ENCODE measurements around the gene HOXD4.
A peak's percentile ranks its signal among the peaks of the same experiment; 100 is the strongest.

Gene HOXD4

GRCh38 chr2:176104316-176105077 is 46.9 kb upstream of the HOXD4 start:
- peak overlapping the region; percentile 69 to 86 (median 82) for H3K4me3 Mint-ChIP-seq
- no peaks in the 10 kb centered on the region for H3K9me3 Mint-ChIP-seq
- H3K27ac Mint-ChIP-seq = peak overlapping the region in 2 of 3 experiments; percentile 7 to 94
- H3K4me1 Mint-ChIP-seq = peaks cover 31% of the 10 kb centered on the region
- H3K27me3 Mint-ChIP-seq (ENCODE audit: low read depth) = peaks cover 96% of the 10 kb centered on the region
- H3K36me3 Mint-ChIP-seq (ENCODE audit: low read depth) = peaks cover 11% of the 10 kb centered on the region
- TF ChIP-seq CTCF (IDR thresholded peaks at IDR 0.05; ENCODE audit: unreplicated experiment in 3 of 3) = no peak

DNA sequence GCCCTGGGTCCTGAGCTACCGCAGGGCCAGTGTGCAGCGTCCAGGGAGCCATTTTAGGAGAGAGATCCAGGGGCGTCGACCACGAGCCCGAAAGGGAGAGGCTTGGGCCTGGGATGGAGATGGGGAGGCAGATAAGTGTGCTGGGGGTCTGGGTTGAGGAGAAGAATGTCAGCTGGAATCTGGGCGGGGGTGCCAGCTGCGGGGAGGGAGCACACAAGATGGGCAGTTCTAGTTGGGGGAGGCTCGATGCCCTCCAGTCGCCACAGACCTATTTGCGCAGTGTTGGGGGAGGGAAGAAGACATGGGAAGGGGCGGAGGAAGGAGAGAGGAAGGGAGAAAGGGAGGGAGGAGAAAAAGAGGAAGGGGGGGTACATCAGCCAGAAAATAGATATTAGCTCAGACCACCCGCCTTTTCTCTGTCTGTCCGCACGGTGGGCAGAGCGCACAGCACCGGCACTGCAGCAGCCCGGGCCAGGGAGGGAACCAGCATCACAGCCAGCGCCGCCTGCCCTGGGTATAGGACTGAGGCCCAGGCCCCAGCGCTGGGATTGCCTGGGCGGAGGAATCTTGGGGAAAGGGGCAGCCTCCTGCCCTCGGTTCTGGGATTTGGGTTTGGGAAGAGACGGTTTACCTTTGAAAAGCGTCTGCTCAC is 46.1 kb upstream of the HOXD4 start:
- Mint-ChIP-seq H3K4me1 (peaks cover 32% of the 10 kb centered on the region), H3K27ac (peak overlapping the region in 1 of 3 experiments; percentile 94), H3K4me3 (peak overlapping the region; percentile 69 to 86 (median 82))

GRCh38 chr2:176105730-176106580 is 45.4 kb upstream of the HOXD4 start:
- TF ChIP-seq CTCF (IDR thresholded peaks at IDR 0.05; ENCODE audit: unreplicated experiment in 3 of 3) = no peak
- peaks cover 32% of the 10 kb centered on the region for H3K4me1 Mint-ChIP-seq
- H3K9me3 Mint-ChIP-seq = no peaks in the 10 kb centered on the region
- peaks cover 23% of the 10 kb centered on the region for H3K36me3 Mint-ChIP-seq (ENCODE audit: low read depth)
- H3K27ac Mint-ChIP-seq = peak overlapping the region in 2 of 3 experiments; percentile 6 to 94
- peak overlapping the region; percentile 51 to 86 (median 82) for H3K4me3 Mint-ChIP-seq
- H3K27me3 Mint-ChIP-seq (ENCODE audit: low read depth) = peaks cover 96% of the 10 kb centered on the region

More for the DNA sequence above, 46.1 kb upstream of the HOXD4 start:
- Mint-ChIP-seq H3K36me3 (ENCODE audit: low read depth) (peaks cover 18% of the 10 kb centered on the region), H3K9me3 (no peaks in the 10 kb centered on the region), H3K27me3 (ENCODE audit: low read depth) (peaks cover 96% of the 10 kb centered on the region)
- no peak for TF ChIP-seq CTCF (IDR thresholded peaks at IDR 0.05; ENCODE audit: unreplicated experiment in 3 of 3)

- no peaks in the 10 kb centered on the region for H3K9me3 Mint-ChIP-seq
- peaks cover 96% of the 10 kb centered on the region for H3K27me3 Mint-ChIP-seq (ENCODE audit: low read depth)
- peak within 1 kb of the TSS; percentile 80 to 86 (median 82) for H3K4me3 Mint-ChIP-seq
- H3K4me1 Mint-ChIP-seq = peaks cover 38% of the 10 kb centered on the region
- H3K27ac Mint-ChIP-seq = peak within 1 kb of the TSS in 2 of 3 experiments; percentile 24 to 99
- H3K36me3 Mint-ChIP-seq (ENCODE audit: low read depth) = peaks cover 30% of the 10 kb centered on the region
- no peak for TF ChIP-seq CTCF (IDR thresholded peaks at IDR 0.05; ENCODE audit: unreplicated experiment in 3 of 3)
These were observed 44.5 kb upstream of the HOXD4 start, which contains the start of gene HOXD11 for GRCh38 chr2:176106581-176107539. Gene HOXD11, plus strand, starts transcription at chr2:176107280. Its CDS starts 76 bp downstream, at chr2:176107356.

- TF ChIP-seq CTCF (IDR thresholded peaks at IDR 0.05; ENCODE audit: unreplicated experiment in 3 of 3) = no peak
- peaks cover 36% of the 10 kb centered on the region for H3K36me3 Mint-ChIP-seq (ENCODE audit: low read depth)
- H3K9me3 Mint-ChIP-seq = no peaks in the 10 kb centered on the region
- peak overlapping the region in 1 of 3 experiments; percentile 78 for H3K4me3 Mint-ChIP-seq
- H3K4me1 Mint-ChIP-seq = peaks cover 38% of the 10 kb centered on the region
- H3K27me3 Mint-ChIP-seq (ENCODE audit: low read depth) = peaks cover 96% of the 10 kb centered on the region
- H3K27ac Mint-ChIP-seq = peak overlapping the region in 1 of 3 experiments; percentile 99
These were observed 43.6 kb upstream of the HOXD4 start for GRCh38 chr2:176107731-176108181.
